C4-2B (cell line): Measurements from ENCODE around the gene NIPA2.

Source experiments
- ZFX ChIP-seq: fragments of 450-650 bp; IDR thresholded peaks from 2 replicates; pipeline ENCODE4 v1.6.1; 2017
- TF ChIP-seq, protein P1 (sequence below): fragments of 450-650 bp; conservative IDR thresholded peaks from 2 replicates; pipeline ENCODE4 v1.5.1; 2017; ENCODE audit warnings: mild to moderate bottlenecking

GRCh38 chr15:22874256-22874655 is 35.8 kb downstream of the NIPA2 start:
- TF ChIP-seq, protein P1, sequence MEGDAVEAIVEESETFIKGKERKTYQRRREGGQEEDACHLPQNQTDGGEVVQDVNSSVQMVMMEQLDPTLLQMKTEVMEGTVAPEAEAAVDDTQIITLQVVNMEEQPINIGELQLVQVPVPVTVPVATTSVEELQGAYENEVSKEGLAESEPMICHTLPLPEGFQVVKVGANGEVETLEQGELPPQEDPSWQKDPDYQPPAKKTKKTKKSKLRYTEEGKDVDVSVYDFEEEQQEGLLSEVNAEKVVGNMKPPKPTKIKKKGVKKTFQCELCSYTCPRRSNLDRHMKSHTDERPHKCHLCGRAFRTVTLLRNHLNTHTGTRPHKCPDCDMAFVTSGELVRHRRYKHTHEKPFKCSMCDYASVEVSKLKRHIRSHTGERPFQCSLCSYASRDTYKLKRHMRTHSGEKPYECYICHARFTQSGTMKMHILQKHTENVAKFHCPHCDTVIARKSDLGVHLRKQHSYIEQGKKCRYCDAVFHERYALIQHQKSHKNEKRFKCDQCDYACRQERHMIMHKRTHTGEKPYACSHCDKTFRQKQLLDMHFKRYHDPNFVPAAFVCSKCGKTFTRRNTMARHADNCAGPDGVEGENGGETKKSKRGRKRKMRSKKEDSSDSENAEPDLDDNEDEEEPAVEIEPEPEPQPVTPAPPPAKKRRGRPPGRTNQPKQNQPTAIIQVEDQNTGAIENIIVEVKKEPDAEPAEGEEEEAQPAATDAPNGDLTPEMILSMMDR = no peak
- no peak for TF ChIP-seq ZFX
